IMR-90 (cell line): ENCODE data around the gene PRDM2. TPM values are rescaled to one million over a fixed set of nuclear protein-coding genes. Genes with fewer than 3 reads are reported as not detected.
A peak's percentile ranks its signal among the peaks of the same experiment; 100 is the strongest.

Source experiments
- ATAC-seq: fragments of 200-7000 bp; cut with Tn5 transposase; 2 replicates; pipeline ENCODE4 v1.9.1; 2020; ENCODE audit warnings: low read depth, mild to moderate bottlenecking, moderate library complexity
- BruUV-seq: library from RNA; stranded (reverse); fragments of 400-500 nt; replicated peaks from 2 replicates; lab custom pipeline; 2021; lab: Mats Ljungman, UMichigan
- CTCF ChIA-PET: fragments of 300-600 bp; formaldehyde crosslinking; extraction: SDS; loops from one replicate; lab custom pipeline; 2021; ENCODE audit warnings: antibody characterized with exemption; lab: Yijun Ruan, JAX
- POLR2A ChIA-PET: fragments of 300-600 bp; sonication (Branson Sonifier 250); formaldehyde crosslinking; loops from one replicate; lab custom pipeline; 2022; ENCODE audit warnings: antibody characterized with exemption; ENCODE audit not compliant: unreplicated experiment; lab: Charles Lee
- DNase-seq: peaks from one replicate; pipeline ENCODE4 v3.0.0; 2013
- H2AFZ ChIP-seq: replicated peaks from 2 replicates; pipeline ENCODE3; 2013; ENCODE audit warnings: low read length, mild to moderate bottlenecking; ENCODE audit not compliant: poor library complexity
- H2AK5ac ChIP-seq: 2 replicates; pipeline ENCODE4 v1.6.1; 2013; ENCODE audit warnings: low read depth, low read length, inconsistent platforms
- H2AK9ac ChIP-seq: replicated peaks from 2 replicates; pipeline ENCODE3; 2013; ENCODE audit warnings: mild to moderate bottlenecking, low read depth, low read length, moderate library complexity; ENCODE audit not compliant: poor library complexity
- H2BK120ac ChIP-seq: 2 replicates; pipeline ENCODE4 v1.6.1; 2013; ENCODE audit warnings: low read depth, low read length, inconsistent platforms
- H2BK15ac ChIP-seq: 3 replicates; pipeline ENCODE4 v1.6.1; 2013; ENCODE audit warnings: low read depth, low read length, inconsistent platforms
- H2BK20ac ChIP-seq: 2 replicates; pipeline ENCODE4 v1.6.1; 2013; ENCODE audit warnings: low read depth, mild to moderate bottlenecking, inconsistent platforms, low read length, moderate library complexity
- H2BK5ac ChIP-seq: 2 replicates; pipeline ENCODE4 v1.6.1; 2013; ENCODE audit warnings: mild to moderate bottlenecking, low read depth, low read length, inconsistent platforms; ENCODE audit not compliant: poor library complexity, severe bottlenecking
- H3K14ac ChIP-seq: replicated peaks from 2 replicates; pipeline ENCODE4 v1.6.1; 2013; ENCODE audit warnings: low read depth, low read length, inconsistent platforms
- H3K18ac ChIP-seq: 2 replicates; pipeline ENCODE4 v1.6.1; 2013; ENCODE audit warnings: low read depth, low read length, control low read depth
- H3K23ac ChIP-seq: 2 replicates; pipeline ENCODE4 v1.6.1; 2013; ENCODE audit warnings: low read depth, low read length, inconsistent platforms
- H3K27ac ChIP-seq: 2 replicates; pipeline ENCODE4 v1.5.1; 2013; ENCODE audit warnings: mild to moderate bottlenecking, control low read depth, low read length; ENCODE audit not compliant: insufficient read depth
- H3K27me3 ChIP-seq: 2 replicates; pipeline ENCODE4 v1.6.1; 2013; ENCODE audit warnings: low read length; ENCODE audit not compliant: control insufficient read depth, insufficient read depth
- H3K36me3 ChIP-seq: 2 replicates; pipeline ENCODE4 v1.6.1; 2013; ENCODE audit warnings: low read length, mixed read lengths; ENCODE audit not compliant: control insufficient read depth, insufficient read depth
- H3K4ac ChIP-seq: 2 replicates; pipeline ENCODE4 v1.6.1; 2013; ENCODE audit warnings: low read depth, low read length, inconsistent platforms
- H3K4me1 ChIP-seq: 2 replicates; pipeline ENCODE4 v1.6.1; 2013; ENCODE audit warnings: low read length, mixed read lengths; ENCODE audit not compliant: control insufficient read depth, insufficient read depth
- H3K4me2 ChIP-seq: 2 replicates; pipeline ENCODE4 v1.6.1; 2013; ENCODE audit warnings: low read depth, mild to moderate bottlenecking, control low read depth, low read length, moderate library complexity
- H3K4me3 ChIP-seq: 2 replicates; pipeline ENCODE4 v1.5.1; 2013; ENCODE audit warnings: low read depth, mild to moderate bottlenecking, control low read depth, low read length, moderate library complexity; ENCODE audit not compliant: insufficient read depth
- H3K56ac ChIP-seq: 2 replicates; pipeline ENCODE4 v1.6.1; 2013; ENCODE audit warnings: low read length, inconsistent platforms; ENCODE audit not compliant: insufficient read depth; ENCODE audit errors: extremely low read depth
- H3K79me1 ChIP-seq, 2 experiments: 2 replicates each; pipeline ENCODE4 v1.6.1; 2013; ENCODE audit warnings: low read length in 2 of 2, inconsistent platforms in 1 of 2, low read depth in 1 of 2
- H3K9ac ChIP-seq: 2 replicates; pipeline ENCODE4 v1.6.1; 2013; ENCODE audit warnings: low read depth, low read length, control low read depth
- H3K9me1 ChIP-seq: 2 replicates; pipeline ENCODE4 v1.6.1; 2013; ENCODE audit warnings: low read length, inconsistent platforms; ENCODE audit not compliant: insufficient read depth
- H3K9me3 ChIP-seq: 2 replicates; pipeline ENCODE4 v1.6.1; 2013; ENCODE audit warnings: low read length; ENCODE audit not compliant: control insufficient read depth, insufficient read depth
- H4K20me1 ChIP-seq: 2 replicates; pipeline ENCODE4 v1.6.1; 2013; ENCODE audit warnings: low read length, inconsistent platforms; ENCODE audit not compliant: insufficient read depth
- H4K5ac ChIP-seq: 2 replicates; pipeline ENCODE4 v1.6.1; 2013; ENCODE audit warnings: mild to moderate bottlenecking, low read depth, low read length, control low read depth
- H4K8ac ChIP-seq, 2 experiments: 2 replicates each; pipeline ENCODE4 v1.6.1; 2013; ENCODE audit warnings: low read depth in 2 of 2, low read length in 2 of 2, control low read depth in 1 of 2, inconsistent platforms in 1 of 2
- H4K91ac ChIP-seq: 2 replicates; pipeline ENCODE4 v1.6.1; 2013; ENCODE audit warnings: low read depth, low read length, inconsistent platforms; ENCODE audit not compliant: insufficient read depth
- BHLHE40 ChIP-seq: fragments of 150-350 bp; IDR thresholded peaks from 2 replicates; pipeline ENCODE4 v1.6.1; 2016; ENCODE audit warnings: mild to moderate bottlenecking, low read depth, low read length
- CEBPB ChIP-seq: IDR thresholded peaks from 2 replicates; pipeline ENCODE4 v1.6.1; 2012; ENCODE audit warnings: low read depth, low read length, improper control_type of control experiment
- NFE2L2 ChIP-seq: fragments of 150-350 bp; IDR thresholded peaks from 2 replicates; pipeline ENCODE4 v1.6.1; 2016; ENCODE audit warnings: low read depth, mild to moderate bottlenecking, low read length
- POLR2A ChIP-seq: IDR thresholded peaks from 2 replicates; pipeline ENCODE4 v1.6.1; 2012; ENCODE audit warnings: mild to moderate bottlenecking, low read depth, low read length
- RAD21 ChIP-seq: IDR thresholded peaks from 2 replicates; pipeline ENCODE4 v1.6.1; 2012; ENCODE audit warnings: low read length, improper control_type of control experiment
- RCOR1 ChIP-seq: IDR thresholded peaks from 2 replicates; pipeline ENCODE4 v1.6.1; 2012; ENCODE audit warnings: mild to moderate bottlenecking, low read length, improper control_type of control experiment; ENCODE audit not compliant: insufficient replicate concordance
- WGBS, 2 experiments: methylation state at CpG; one replicate each; pipeline versions ENCODE4 v1.1.5 to v1.1.7; 2013; ENCODE audit warnings: missing lambda C conversion rate in 2 of 2; ENCODE audit not compliant: insufficient read length in 1 of 2; ENCODE audit errors: extremely low coverage in 2 of 2; 5-methylcytosine and 5-hydroxymethylcytosine counted together
- dilution Hi-C: fragments of 300-500 bp; cut with HindIII; formaldehyde crosslinking; loops from one replicate; pipeline ENCODE4 v1.14.3; 2018; ENCODE audit warnings: low sequenced_read_pairs; ENCODE audit not compliant: unreplicated experiment
- in situ Hi-C: fragments of 300-500 bp; cut with MboI; formaldehyde crosslinking; loops from 3 replicates; pipeline ENCODE4 v1.14.3; 2019; ENCODE audit warnings: low sequenced_read_pairs, inconsistent platforms, mixed read lengths
- intact Hi-C: fragments of 100-400 bp; cut with micrococcal nuclease; formaldehyde crosslinking; loops from 2 replicates; pipeline ENCODE4 v1.10.0; 2022
- polyA plus RNA-seq, 3 experiments: library from polyadenylated mRNA; depleted of rRNA; stranded (reverse); fragments of >200 nt; gene quantifications; 2 replicates each; pipeline ENCODE4 v1.2.3, GENCODE V29; 2012; ENCODE audit warnings: low replicate concordance in 1 of 3
- total RNA-seq: library from RNA; depleted of rRNA; stranded (reverse); fragments of >200 nt; gene quantifications from 2 replicates; pipeline ENCODE4 v1.2.3, GENCODE V29; 2012
- TF ChIP-seq, protein P1 (sequence below): fragments of 150-350 bp; IDR thresholded peaks from 2 replicates; pipeline ENCODE4 v1.6.1; 2017; ENCODE audit warnings: mild to moderate bottlenecking, antibody characterized with exemption, low read length, low read depth

PRDM2 gene
- total and polyA plus RNA-seq, 2 of the 4 experiments (the other 2 are of a cell fraction), result 3.4 to 8.9 TPM

- Histone ChIP-seq H2AFZ (no peak overlapping the region), H2BK120ac (no peak overlapping the region), H3K27ac (no peak overlapping the region), H3K18ac (no peak overlapping the region), H3K23ac (no peak overlapping the region), H3K4me3 (no peak overlapping the region), H2BK20ac (no peak overlapping the region), H3K9ac (no peak overlapping the region), H3K79me1 (no peaks in the 10 kb centered on the region), H3K27me3 (no peaks in the 10 kb centered on the region), H2AK5ac (no peak overlapping the region), H2BK5ac (no peak overlapping the region), H3K9me1 (no peaks in the 10 kb centered on the region), H2BK15ac (no peak overlapping the region), H4K5ac (no peak overlapping the region), H3K4me2 (no peak overlapping the region), H4K20me1 (no peaks in the 10 kb centered on the region), H3K14ac (no peak overlapping the region), H3K9me3 (0 out of 2 replicates have a peak, but pooled peaks cover 2% of the 10 kb centered on the region), H3K36me3 (no peaks in the 10 kb centered on the region), H2AK9ac (no peak overlapping the region), H4K8ac (no peak overlapping the region), H4K91ac (no peak overlapping the region), H3K56ac (no peak overlapping the region), H3K4me1 (no peaks in the 10 kb centered on the region), H3K4ac (no peak overlapping the region)
- dilution Hi-C loops, result no loop called here
- DNase-seq, result no peak
- ChIA-PET POLR2A (no interaction called here), CTCF (no interaction called here)
- in situ Hi-C loops, result no loop called here
- no peak for ATAC-seq
- intact Hi-C loops, result loop anchor here (2.0 kb wide), 1 partner anchor 87 kb away; no protein-coding TSS in a partner anchor
- TF ChIP-seq RCOR1 (no peak), BHLHE40 (no peak), RAD21 (no peak), NFE2L2 (no peak), CEBPB (0 out of 2 replicates have a peak, but pooled peaks have one; percentile 26), POLR2A (no peak)
- TF ChIP-seq, protein P1, sequence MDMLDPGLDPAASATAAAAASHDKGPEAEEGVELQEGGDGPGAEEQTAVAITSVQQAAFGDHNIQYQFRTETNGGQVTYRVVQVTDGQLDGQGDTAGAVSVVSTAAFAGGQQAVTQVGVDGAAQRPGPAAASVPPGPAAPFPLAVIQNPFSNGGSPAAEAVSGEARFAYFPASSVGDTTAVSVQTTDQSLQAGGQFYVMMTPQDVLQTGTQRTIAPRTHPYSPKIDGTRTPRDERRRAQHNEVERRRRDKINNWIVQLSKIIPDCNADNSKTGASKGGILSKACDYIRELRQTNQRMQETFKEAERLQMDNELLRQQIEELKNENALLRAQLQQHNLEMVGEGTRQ, result no peak
- WGBS, 2 experiments, result 75% methylated on average over 2 of the region's 4 CpGs; no CpG with 5 or more reads in 1 of the 2 experiments
- no TSS peak for BruUV-seq
Observed at GRCh38 chr1:13663969-13664368, 36.0 kb upstream of the PRDM2 start.
